Measurements from ENCODE around the gene SLC39A1. TPM values are rescaled to one million over a fixed set of nuclear protein-coding genes. Genes with fewer than 3 reads are reported as not detected.

Gene SLC39A1
- total and polyA plus RNA-seq, 9 of the 15 experiments (the other 6 are each of a cell fraction or from before 2014, with no cell fraction given), result 9.9 to 81.1 (median 62.7) TPM

GRCh38 chr1:153945795-153946621 lies 17.3 kb downstream of the SLC39A1 start (continued):
- TF ChIP-seq AFF4 (CRISPR knock-in tag; IDR thresholded peaks at IDR 0.05) (no peak; the same call in 1 of the 2 replicates), TFAM (CRISPR knock-in tag; conservative IDR thresholded peaks at IDR 0.05) (no peak), ZNF507 (tag; conservative IDR thresholded peaks at IDR 0.05) (no peak), ERF (CRISPR knock-in tag; IDR thresholded peaks at IDR 0.05) (0 out of 2 replicates have a peak, but pooled peaks have one; percentile 32), NKRF (IDR thresholded peaks at IDR 0.05; ENCODE audit: borderline replicate concordance) (peak; percentile 73; the same call in 1 of the 2 replicates), ZNF830 (CRISPR knock-in tag; IDR thresholded peaks at IDR 0.05) (no peak), CTBP1 (IDR thresholded peaks at IDR 0.05; ENCODE audit: borderline replicate concordance) (peak; percentile 11; the same call in 1 of the 2 replicates), RFX1 (IDR thresholded peaks at IDR 0.05) (no peak), ATF1 (CRISPR knock-in tag; IDR thresholded peaks at IDR 0.05) (no peak), ATF1 (tag; IDR thresholded peaks at IDR 0.05) (peak; percentile 57), FOXJ3 (CRISPR knock-in tag; IDR thresholded peaks at IDR 0.05) (no peak), ZNF24 (IDR thresholded peaks at IDR 0.05) (no peak), ZNF780A (CRISPR knock-in tag; IDR thresholded peaks at IDR 0.05) (no peak), EGR1 (conservative IDR thresholded peaks at IDR 0.05) (peak; percentile 36), TCF15 (CRISPR knock-in tag; IDR thresholded peaks at IDR 0.05) (0 out of 2 replicates have a peak, but pooled peaks have one; percentile 47), E2F6 (IDR thresholded peaks at IDR 0.05; ENCODE audit: borderline replicate concordance in 1 of 2, extremely low read depth in 1 of 2, insufficient read depth in 1 of 2, insufficient read length in 1 of 2, low read depth in 1 of 2, low read length in 1 of 2, poor library complexity in 1 of 2, severe bottlenecking in 1 of 2) (peak; percentile 19 to 21), FOXK2 (conservative IDR thresholded peaks at IDR 0.05 in 1 of 2, IDR thresholded peaks at IDR 0.05 in 1 of 2; ENCODE audit: low read depth in 2 of 2) (no peak), YY1 (IDR thresholded peaks at IDR 0.05; ENCODE audit: borderline replicate concordance in 1 of 3, control insufficient read depth in 1 of 3, extremely low read depth in 1 of 3, insufficient read depth in 3 of 3, insufficient read length in 1 of 3, insufficient replicate concordance in 2 of 3, low read depth in 1 of 3, low read length in 2 of 3) (peak in 1 of 3 experiments; percentile 13), GABPB1 (CRISPR knock-in tag; IDR thresholded peaks at IDR 0.05) (peak; percentile 73), PHB (CRISPR knock-in tag; IDR thresholded peaks at IDR 0.05) (peak; percentile 79; the same call in 1 of the 2 replicates)
